Spleen (tissue), 11 donors: ENCODE data around the gene CYP11A1. TPM values are rescaled to one million over a fixed set of nuclear protein-coding genes. Genes with fewer than 3 reads are reported as not detected.
A peak's percentile ranks its signal among the peaks of the same experiment; 100 is the strongest.

Source experiments
- DNase-seq: peaks from one replicate; pipeline ENCODE4 v3.0.0-alpha.2; 2020
- H3K27ac ChIP-seq, 8 donors: fragments of 200-600 bp; sonication (generic) in 7 of 8; 1 replicate in 4 of 8; 2 replicates in 4 of 8; pipeline versions ENCODE4 v1.5.0 to v1.8.0; 2016 to 2021; ENCODE audit warnings: inconsistent platforms in 4 of 8, mild to moderate bottlenecking in 4 of 8, moderate library complexity in 1 of 8
- H3K27me3 ChIP-seq, 7 donors: fragments of 200-600 bp; sonication (generic) in 6 of 7; replicated peaks in 1 of 7; 1 replicate in 4 of 7; 2 replicates in 3 of 7; pipeline versions ENCODE4 v1.5.0 to v1.8.0; 2016 to 2021; ENCODE audit warnings: inconsistent platforms in 3 of 7, mild to moderate bottlenecking in 1 of 7
- H3K36me3 ChIP-seq, 6 donors: fragments of 200-600 bp; sonication (generic) in 5 of 6; 1 replicate in 4 of 6; 2 replicates in 2 of 6; pipeline versions ENCODE4 v1.5.0 to v1.8.0; 2016 to 2021; ENCODE audit warnings: inconsistent platforms in 2 of 6
- H3K4me1 ChIP-seq, 6 donors: fragments of 200-600 bp; sonication (generic) in 5 of 6; 1 replicate in 3 of 6; 2 replicates in 3 of 6; pipeline versions ENCODE4 v1.5.0 to v1.8.0; 2016 to 2021; ENCODE audit warnings: inconsistent platforms in 3 of 6
- H3K4me3 ChIP-seq, 8 donors: fragments of 200-600 bp; sonication (generic) in 7 of 8; 1 replicate in 4 of 8; 2 replicates in 4 of 8; pipeline versions ENCODE4 v1.5.0 to v1.8.0; 2016 to 2021; ENCODE audit warnings: inconsistent platforms in 4 of 8, mild to moderate bottlenecking in 4 of 8, moderate library complexity in 2 of 8
- H3K9me3 ChIP-seq, 8 donors: fragments of 200-600 bp; sonication (generic) in 7 of 8; 1 replicate in 4 of 8; 2 replicates in 4 of 8; pipeline versions ENCODE4 v1.5.0 to v1.8.0; 2016 to 2021; ENCODE audit warnings: inconsistent platforms in 4 of 8
- CTCF ChIP-seq, 11 experiments: fragments of 200-600 bp in 7 of 11; fragments of 450-650 bp in 4 of 11; sonication (generic) in 4 of 11; IDR thresholded peaks in 8 of 11; conservative IDR thresholded peaks in 3 of 11; 1 replicate in 7 of 11; 2 replicates in 4 of 11; pipeline versions ENCODE4 v1.4.0 to v1.8.0; 2016 to 2021; ENCODE audit warnings: antibody characterized with exemption in 11 of 11, inconsistent platforms in 4 of 11, mild to moderate bottlenecking in 1 of 11
- POLR2A ChIP-seq, 3 donors: fragments of 450-650 bp; IDR thresholded peaks; one replicate each; pipeline ENCODE4 v1.5.1; 2017; ENCODE audit warnings: antibody characterized with exemption in 3 of 3, mild to moderate bottlenecking in 1 of 3
- POLR2AphosphoS5 ChIP-seq, 3 donors: sonication (generic); formaldehyde crosslinking; IDR thresholded peaks; one replicate each; pipeline ENCODE4 v1.5.1; 2017; ENCODE audit warnings: antibody characterized with exemption in 3 of 3
- WGBS, 5 donors: extraction: QIAGEN DNeasy Blood & Tissue Kit in 3 of 5; methylation state at CpG; one replicate each; pipeline versions ENCODE4 v1.1.5 to v1.1.7; 2013 to 2018; 5-methylcytosine and 5-hydroxymethylcytosine counted together
- intact Hi-C: fragments of 100-400 bp; cut with DNase I; formaldehyde crosslinking; loops from one replicate; pipeline ENCODE4 v1.15.0; 2023; ENCODE audit warnings: low total_unique reads
- polyA plus RNA-seq, 3 donors: library from polyadenylated mRNA; stranded (reverse); fragments of 200-250 nt; gene quantifications; one replicate each; pipeline ENCODE4 v1.2.1, GENCODE V29; 2013
- total RNA-seq, 7 donors: library from RNA; depleted of rRNA in 3 of 7; stranded (reverse); fragments of >200 nt in 3 of 7; fragmentation: NEBNext Ultra II Directional in 4 of 7; extraction: Animal tissue kit (Norgen Biotek cat#: 25700) in 4 of 7; gene quantifications; one replicate each; pipeline versions ENCODE4 v1.1.0 to v1.2.1, GENCODE V29; 2016 to 2021
- donor health status: healthy with polysubstance abuse.
- donor health status: DM: no; HTN: no; CAD: no; lungs with moderate emphysema.
- donor health status: DM: no; HTN: no; CAD: no.
- donor health status: Bipolar disorder and iron deficiency.
- donor health status: healthy.
- donor health status: DM: no; HTN: no; CAD: no.
- donor health status: DM: yes; HTN: yes; CAD: no.

CYP11A1 gene
- total and polyA plus RNA-seq, 10 donors = 1.6 to 14.3 (median 4.9) TPM

- no peaks in the 10 kb centered on the region for H3K9me3 ChIP-seq
- no peak for DNase-seq
- no peaks in the 10 kb centered on the region for H3K36me3 ChIP-seq
- H3K27me3 ChIP-seq = no peaks in the 10 kb centered on the region
- H3K27ac ChIP-seq = peak overlapping the region in 7 of 8 donors; percentile 43 to 93 (median 80)
- intact Hi-C loops = no loop called here
- H3K4me1 ChIP-seq = peaks cover 50 to 99% (median 81%) of the 10 kb centered on the region in 6 donors
- H3K4me3 ChIP-seq = no peak overlapping the region
- 77 to 84% (median 80%) methylated on average over 5 of the region's 5 CpGs for WGBS, 5 donors
- TF ChIP-seq POLR2AphosphoS5 (IDR thresholded peaks at IDR 0.05) = no peak
- TF ChIP-seq POLR2A (IDR thresholded peaks at IDR 0.05) = no peak
- no peak for TF ChIP-seq CTCF (IDR thresholded peaks at IDR 0.05 in 8 of 11, conservative IDR thresholded peaks at IDR 0.05 in 3 of 11)
Measured at GRCh38 chr15:74398183-74398582, 30.7 kb upstream of the CYP11A1 start.

- Histone ChIP-seq H3K27me3 (no peaks in the 10 kb centered on the region), H3K36me3 (no peaks in the 10 kb centered on the region), H3K4me3 (peak overlapping the region in 1 of 8 donors; percentile 15), H3K4me1 (peaks cover 42 to 99% (median 78%) of the 10 kb centered on the region in 6 donors), H3K9me3 (no peaks in the 10 kb centered on the region), H3K27ac (peak overlapping the region; percentile 43 to 93 (median 72))
- intact Hi-C loops = no loop called here
- 57 to 80% (median 76%) methylated on average over 6 of the region's 6 CpGs for WGBS, 5 donors
- DNase-seq = peak; percentile 87
- TF ChIP-seq CTCF (IDR thresholded peaks at IDR 0.05 in 8 of 11, conservative IDR thresholded peaks at IDR 0.05 in 3 of 11) = no peak
- peak in 2 of 3 donors; percentile 46 to 54 for TF ChIP-seq POLR2AphosphoS5 (IDR thresholded peaks at IDR 0.05)
Measured at GRCh38 chr15:74397239-74398068, 30.0 kb upstream of the CYP11A1 start.

GRCh38 chr15:74396445-74397238 lies 29.2 kb upstream of the CYP11A1 start:
- TF ChIP-seq POLR2A (IDR thresholded peaks at IDR 0.05) = peak in 1 of 3 donors; percentile 3
- no peak for TF ChIP-seq CTCF (IDR thresholded peaks at IDR 0.05 in 8 of 11, conservative IDR thresholded peaks at IDR 0.05 in 3 of 11)
- TF ChIP-seq POLR2AphosphoS5 (IDR thresholded peaks at IDR 0.05) = peak; percentile 65 to 77 (median 71)
- no peaks in the 10 kb centered on the region for H3K27me3 ChIP-seq
- H3K4me1 ChIP-seq = peaks cover 34 to 99% (median 78%) of the 10 kb centered on the region in 6 donors
- H3K4me3 ChIP-seq = peak overlapping the region in 1 of 8 donors; percentile 15
- peak; percentile 89 for DNase-seq
- no peaks in the 10 kb centered on the region for H3K36me3 ChIP-seq
- no peaks in the 10 kb centered on the region for H3K9me3 ChIP-seq
- 30 to 45% (median 36%) methylated on average over 9 of the region's 9 CpGs for WGBS, 5 donors
- H3K27ac ChIP-seq = peak overlapping the region; percentile 55 to 93 (median 72)
- intact Hi-C loops = no loop called here

GRCh38 chr15:74396146-74396438 lies 28.6 kb upstream of the CYP11A1 start:
- no peak for DNase-seq
- Histone ChIP-seq H3K4me1 (peaks cover 32 to 99% (median 78%) of the 10 kb centered on the region in 6 donors), H3K9me3 (no peaks in the 10 kb centered on the region), H3K27me3 (no peaks in the 10 kb centered on the region), H3K27ac (peak overlapping the region; percentile 55 to 93 (median 72)), H3K36me3 (no peaks in the 10 kb centered on the region), H3K4me3 (no peak overlapping the region)
- no peak for TF ChIP-seq POLR2AphosphoS5 (IDR thresholded peaks at IDR 0.05)
- TF ChIP-seq POLR2A (IDR thresholded peaks at IDR 0.05) = no peak
- TF ChIP-seq CTCF (IDR thresholded peaks at IDR 0.05 in 8 of 11, conservative IDR thresholded peaks at IDR 0.05 in 3 of 11) = no peak
- WGBS, 5 donors = 63 to 74% (median 68%) methylated on average over 6 to 10 of the region's 10 CpGs
- intact Hi-C loops = no loop called here
